Esophagus squamous epithelium (tissue), 5 donors: ENCODE data around the gene ZDHHC14. TPM values are rescaled to one million over a fixed set of nuclear protein-coding genes. Genes with fewer than 3 reads are reported as not detected.

Experiments used
- DNase-seq: peaks from one replicate; lab custom pipeline; 2025; lab: John Stamatoyannopoulos, UW
- H3K27ac ChIP-seq, 4 donors: fragments of 200-600 bp; sonication (generic); one replicate each; pipeline ENCODE4 v1.5.1; 2016 to 2019; ENCODE audit warnings: mild to moderate bottlenecking in 1 of 4
- H3K27me3 ChIP-seq, 4 donors: fragments of 200-600 bp; sonication (generic); 1 replicate in 3 of 4; 2 replicates in 1 of 4; pipeline versions ENCODE4 v1.5.1 to v1.6.0; 2017 to 2021; ENCODE audit warnings: antibody characterized with exemption in 1 of 4
- H3K36me3 ChIP-seq, 3 donors: fragments of 200-600 bp; sonication (generic); one replicate each; pipeline ENCODE4 v1.5.1; 2016 to 2019
- H3K4me1 ChIP-seq, 3 donors: fragments of 200-600 bp; sonication (generic); one replicate each; pipeline ENCODE4 v1.5.1; 2017 to 2019
- H3K4me3 ChIP-seq, 4 donors: fragments of 200-600 bp; sonication (generic); 1 replicate in 3 of 4; 2 replicates in 1 of 4; pipeline ENCODE4 v1.5.1; 2016 to 2019; ENCODE audit warnings: mild to moderate bottlenecking in 2 of 4, moderate library complexity in 1 of 4
- H3K9me3 ChIP-seq, 3 donors: fragments of 200-600 bp; sonication (generic); one replicate each; pipeline ENCODE4 v1.5.1; 2016 to 2019
- CTCF ChIP-seq, 6 experiments: fragments of 450-650 bp in 4 of 6; fragments of 200-600 bp in 2 of 6; sonication (generic) in 2 of 6; IDR thresholded peaks; one replicate each; pipeline ENCODE4 v1.5.1; 2016 to 2019; ENCODE audit warnings: antibody characterized with exemption in 6 of 6, mild to moderate bottlenecking in 4 of 6, moderate library complexity in 4 of 6
- POLR2A ChIP-seq, 4 donors: fragments of 450-650 bp; IDR thresholded peaks; one replicate each; pipeline ENCODE4 v1.6.1; 2017; ENCODE audit warnings: antibody characterized with exemption in 4 of 4, mild to moderate bottlenecking in 4 of 4, moderate library complexity in 3 of 4
- WGBS, 2 donors: methylation state at CpG; one replicate each; pipeline ENCODE4 v1.1.5; 2018; 5-methylcytosine and 5-hydroxymethylcytosine counted together
- intact Hi-C: fragments of 100-400 bp; cut with DNase I; formaldehyde crosslinking; loops from one replicate; pipeline ENCODE4 v1.15.0; 2022
- total RNA-seq, 4 donors: library from RNA; depleted of rRNA; stranded (reverse); fragments of >200 nt; gene quantifications; one replicate each; pipeline ENCODE4 v1.1.0, GENCODE V29; 2016
- donor health status: DM: yes; HTN: yes; CAD: no.

The ZDHHC14 gene
- total RNA-seq, 4 donors from 2014 or later: 6.1 to 15.6 (median 6.9) TPM

- Histone ChIP-seq H3K9me3 (no peaks in the 10 kb centered on the region), H3K4me3 (no peak overlapping the region), H3K4me1 (peaks cover 0 to 10% (median 0%) of the 10 kb centered on the region in 3 donors), H3K36me3 (no peaks in the 10 kb centered on the region), H3K27ac (no peak overlapping the region), H3K27me3 (no peaks in the 10 kb centered on the region)
- DNase-seq: no peak
- WGBS, 2 donors: 95 to 100% methylated on average over 4 to 6 of the region's 6 CpGs
- no peak for TF ChIP-seq CTCF (IDR thresholded peaks at IDR 0.05)
- TF ChIP-seq POLR2A (IDR thresholded peaks at IDR 0.05): no peak
- intact Hi-C loops: no loop called here
Measured at GRCh38 chr6:157609117-157609516, 228.1 kb downstream of the ZDHHC14 start.

- no peak overlapping the region for H3K4me3 ChIP-seq
- no peaks in the 10 kb centered on the region for H3K9me3 ChIP-seq
- no peaks in the 10 kb centered on the region for H3K36me3 ChIP-seq
- 91 to 100% methylated on average over 1 to 3 of the region's 3 CpGs for WGBS, 2 donors
- no peak overlapping the region for H3K27ac ChIP-seq
- intact Hi-C loops: no loop called here
- H3K27me3 ChIP-seq: no peaks in the 10 kb centered on the region
- peaks cover 0 to 10% (median 0%) of the 10 kb centered on the region in 3 donors for H3K4me1 ChIP-seq
- TF ChIP-seq POLR2A (IDR thresholded peaks at IDR 0.05): no peak
- no peak for TF ChIP-seq CTCF (IDR thresholded peaks at IDR 0.05)
- DNase-seq: no peak
Measured at GRCh38 chr6:157609556-157609955, 228.6 kb downstream of the ZDHHC14 start.

GRCh38 chr6:157610451-157610999, 229.5 kb downstream of the ZDHHC14 start:
- intact Hi-C loops: no loop called here
- whole genome bisulfite sequencing, 2 donors: 83 to 85% methylated on average over 7 to 8 of the region's 9 CpGs

GRCh38 chr6:157611406-157611805, 230.4 kb downstream of the ZDHHC14 start:
- 78 to 85% methylated on average over 3 of the region's 3 CpGs for WGBS, 2 donors
- Histone ChIP-seq H3K9me3 (no peaks in the 10 kb centered on the region), H3K27ac (no peak overlapping the region), H3K27me3 (no peaks in the 10 kb centered on the region), H3K4me3 (no peak overlapping the region), H3K4me1 (peaks cover 0 to 10% (median 0%) of the 10 kb centered on the region in 3 donors), H3K36me3 (no peaks in the 10 kb centered on the region)
- no peak for TF ChIP-seq POLR2A (IDR thresholded peaks at IDR 0.05)
- no peak for TF ChIP-seq CTCF (IDR thresholded peaks at IDR 0.05)
- DNase-seq: no peak
- intact Hi-C loops: no loop called here

More at GRCh38 chr6:157610451-157610999, 229.5 kb downstream of the ZDHHC14 start:
- Histone ChIP-seq H3K4me3 (no peak overlapping the region), H3K27me3 (no peaks in the 10 kb centered on the region), H3K36me3 (no peaks in the 10 kb centered on the region), H3K27ac (no peak overlapping the region), H3K9me3 (no peaks in the 10 kb centered on the region), H3K4me1 (peaks cover 0 to 10% (median 0%) of the 10 kb centered on the region in 3 donors)
- no peak for TF ChIP-seq CTCF (IDR thresholded peaks at IDR 0.05)
- TF ChIP-seq POLR2A (IDR thresholded peaks at IDR 0.05): no peak
- no peak for DNase-seq

- TF ChIP-seq CTCF (IDR thresholded peaks at IDR 0.05) (no peak), POLR2A (IDR thresholded peaks at IDR 0.05) (no peak)
- no peaks in the 10 kb centered on the region for H3K27me3 ChIP-seq
- no peak for DNase-seq
- no peaks in the 10 kb centered on the region for H3K9me3 ChIP-seq
- intact Hi-C loops: no loop called here
- peaks cover 0 to 10% (median 0%) of the 10 kb centered on the region in 3 donors for H3K4me1 ChIP-seq
- no peaks in the 10 kb centered on the region for H3K36me3 ChIP-seq
- no peak overlapping the region for H3K4me3 ChIP-seq
- H3K27ac ChIP-seq: no peak overlapping the region
- 39 to 61% methylated on average over 6 to 7 of the region's 7 CpGs for WGBS, 2 donors
Measured at GRCh38 chr6:157613011-157613522, 232.1 kb downstream of the ZDHHC14 start.
